Measurements from ENCODE around the gene ASH1L.
"Not testable (repeated sequence)": the region's sequence is repeated elsewhere in the genome, so short reads cannot be mapped to it uniquely, and the experiment has no call there.

The ASH1L gene, protein sequence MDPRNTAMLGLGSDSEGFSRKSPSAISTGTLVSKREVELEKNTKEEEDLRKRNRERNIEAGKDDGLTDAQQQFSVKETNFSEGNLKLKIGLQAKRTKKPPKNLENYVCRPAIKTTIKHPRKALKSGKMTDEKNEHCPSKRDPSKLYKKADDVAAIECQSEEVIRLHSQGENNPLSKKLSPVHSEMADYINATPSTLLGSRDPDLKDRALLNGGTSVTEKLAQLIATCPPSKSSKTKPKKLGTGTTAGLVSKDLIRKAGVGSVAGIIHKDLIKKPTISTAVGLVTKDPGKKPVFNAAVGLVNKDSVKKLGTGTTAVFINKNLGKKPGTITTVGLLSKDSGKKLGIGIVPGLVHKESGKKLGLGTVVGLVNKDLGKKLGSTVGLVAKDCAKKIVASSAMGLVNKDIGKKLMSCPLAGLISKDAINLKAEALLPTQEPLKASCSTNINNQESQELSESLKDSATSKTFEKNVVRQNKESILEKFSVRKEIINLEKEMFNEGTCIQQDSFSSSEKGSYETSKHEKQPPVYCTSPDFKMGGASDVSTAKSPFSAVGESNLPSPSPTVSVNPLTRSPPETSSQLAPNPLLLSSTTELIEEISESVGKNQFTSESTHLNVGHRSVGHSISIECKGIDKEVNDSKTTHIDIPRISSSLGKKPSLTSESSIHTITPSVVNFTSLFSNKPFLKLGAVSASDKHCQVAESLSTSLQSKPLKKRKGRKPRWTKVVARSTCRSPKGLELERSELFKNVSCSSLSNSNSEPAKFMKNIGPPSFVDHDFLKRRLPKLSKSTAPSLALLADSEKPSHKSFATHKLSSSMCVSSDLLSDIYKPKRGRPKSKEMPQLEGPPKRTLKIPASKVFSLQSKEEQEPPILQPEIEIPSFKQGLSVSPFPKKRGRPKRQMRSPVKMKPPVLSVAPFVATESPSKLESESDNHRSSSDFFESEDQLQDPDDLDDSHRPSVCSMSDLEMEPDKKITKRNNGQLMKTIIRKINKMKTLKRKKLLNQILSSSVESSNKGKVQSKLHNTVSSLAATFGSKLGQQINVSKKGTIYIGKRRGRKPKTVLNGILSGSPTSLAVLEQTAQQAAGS (N-terminal part only)

DNA sequence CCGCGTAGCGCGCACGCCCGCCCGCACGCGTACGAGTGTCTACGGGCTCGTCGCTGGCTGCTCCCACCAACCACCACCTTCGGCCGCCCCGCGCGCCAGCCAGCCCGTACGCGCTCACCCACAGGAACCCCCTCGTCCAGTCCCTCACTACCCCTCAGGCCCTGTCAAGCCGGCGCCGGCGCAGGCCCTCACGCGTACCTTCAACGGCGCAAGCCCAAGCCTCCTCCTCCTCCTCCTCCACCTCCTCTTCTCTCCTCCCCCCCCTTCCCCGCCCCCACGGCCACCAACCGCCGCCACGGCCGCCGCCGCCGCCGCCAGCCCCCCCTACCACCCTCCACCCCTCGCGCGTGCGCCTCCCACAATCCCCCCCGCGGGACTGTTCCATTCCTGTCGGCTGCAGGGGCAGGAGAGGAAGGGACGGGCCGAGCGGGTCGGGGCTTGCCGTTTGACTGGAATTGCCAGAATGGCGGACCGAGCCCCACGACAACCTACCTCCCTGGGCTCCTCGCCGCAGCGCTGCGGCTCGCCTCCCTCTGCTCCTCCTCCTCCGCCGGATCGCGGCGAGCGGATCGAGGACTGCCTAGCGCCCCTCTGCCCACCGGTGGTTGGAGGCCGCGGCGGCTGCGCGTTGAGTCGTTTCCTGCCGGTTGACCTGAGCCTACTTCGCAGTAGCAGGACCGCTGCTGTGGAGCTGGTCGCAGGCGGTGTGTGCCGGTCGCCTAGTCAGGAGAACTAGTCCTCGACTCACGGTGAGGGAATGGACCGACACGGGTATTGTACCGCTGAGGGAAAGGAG is at the start of gene ASH1L:
Gene ASH1L (minus strand): TSS at position 223 of the 796 bp plus-strand sequence. CDS start 41,284 bp downstream, outside the sequence.
- peak; percentile 67 for DNase-seq

- DNase-seq = not testable (repeated sequence)
Measured at GRCh38 chr1:155610257-155610647, 47.6 kb upstream of the ASH1L start.

GRCh38 chr1:155609515-155610256 is 47.1 kb upstream of the ASH1L start, which contains the start of gene MSTO1:
Gene MSTO1, plus strand, starts transcription at chr1:155610218. Its CDS starts 31 bp downstream, at chr1:155610249.
- peak; percentile 95 for DNase-seq

GRCh38 chr1:155608888-155609225 is 46.3 kb upstream of the ASH1L start:
- DNase-seq = no peak

GRCh38 chr1:155607708-155608107 is 45.1 kb upstream of the ASH1L start:
- DNase-seq = no peak

GRCh38 chr1:155599828-155600572 is 37.4 kb upstream of the ASH1L start:
- DNase-seq = not testable (repeated sequence)

GRCh38 chr1:155598842-155599331 is 36.3 kb upstream of the ASH1L start:
- peak; percentile 13 for DNase-seq

- DNase-seq = no peak
Measured at GRCh38 chr1:155596864-155597263, 34.3 kb upstream of the ASH1L start.

DNA sequence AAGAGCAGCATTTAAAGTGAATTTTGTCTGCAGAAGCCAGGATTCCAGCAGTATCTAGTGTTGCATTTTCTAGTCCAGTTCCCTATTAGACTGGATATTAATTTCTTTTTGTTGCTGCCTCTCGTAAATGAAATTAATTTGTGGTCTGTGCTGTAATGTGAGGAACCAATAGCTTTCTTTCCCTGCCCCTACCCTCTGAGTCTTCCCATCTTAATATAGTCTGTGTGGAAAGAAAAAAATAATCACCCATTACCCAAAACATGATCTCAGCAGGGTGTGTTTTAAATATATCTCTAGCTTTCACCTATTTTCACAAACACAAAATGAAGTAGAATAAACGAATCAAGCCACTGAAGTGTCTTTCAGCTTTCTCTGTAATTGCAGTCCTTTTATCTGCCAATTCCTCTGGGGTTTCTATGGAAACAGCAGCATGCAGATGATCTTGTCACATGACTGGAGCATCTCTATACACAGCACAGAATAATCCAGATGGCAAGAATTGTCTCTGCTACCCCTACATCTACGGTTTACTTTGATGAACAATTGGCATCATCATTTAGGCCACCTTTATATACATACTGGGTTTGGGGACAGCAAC is 33.4 kb upstream of the ASH1L start:
- not testable (repeated sequence) for DNase-seq

GRCh38 chr1:155591770-155592169 is 29.2 kb upstream of the ASH1L start:
- peak; percentile 57 for DNase-seq

GRCh38 chr1:155590516-155591247 is 28.1 kb upstream of the ASH1L start:
- not testable (repeated sequence) for DNase-seq

GRCh38 chr1:155589282-155589681 is 26.7 kb upstream of the ASH1L start:
- DNase-seq = not testable (repeated sequence)

DNA sequence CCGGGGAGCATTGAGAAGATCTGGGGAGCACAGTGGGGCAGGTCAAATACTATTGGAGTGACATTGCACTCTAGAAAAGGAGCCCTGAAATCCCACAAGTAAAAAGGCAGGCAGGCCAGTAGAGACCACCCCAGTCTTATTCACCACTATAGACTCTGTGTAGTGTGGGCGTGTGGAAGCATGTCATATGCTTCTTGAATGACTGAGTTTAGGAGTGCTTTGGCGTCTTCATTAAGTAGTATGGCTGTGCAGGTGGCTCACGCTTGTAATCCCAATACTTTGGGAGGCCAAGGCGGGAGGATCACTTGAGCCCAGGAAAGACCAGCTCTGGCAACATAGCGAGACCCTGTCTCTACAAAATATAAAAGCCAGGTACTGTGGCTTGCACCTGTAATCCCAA is 21.2 kb upstream of the ASH1L start:
- DNase-seq = not testable (repeated sequence)

- not testable (repeated sequence) for DNase-seq
Measured at GRCh38 chr1:155575608-155576007, 13.0 kb upstream of the ASH1L start.

DNA sequence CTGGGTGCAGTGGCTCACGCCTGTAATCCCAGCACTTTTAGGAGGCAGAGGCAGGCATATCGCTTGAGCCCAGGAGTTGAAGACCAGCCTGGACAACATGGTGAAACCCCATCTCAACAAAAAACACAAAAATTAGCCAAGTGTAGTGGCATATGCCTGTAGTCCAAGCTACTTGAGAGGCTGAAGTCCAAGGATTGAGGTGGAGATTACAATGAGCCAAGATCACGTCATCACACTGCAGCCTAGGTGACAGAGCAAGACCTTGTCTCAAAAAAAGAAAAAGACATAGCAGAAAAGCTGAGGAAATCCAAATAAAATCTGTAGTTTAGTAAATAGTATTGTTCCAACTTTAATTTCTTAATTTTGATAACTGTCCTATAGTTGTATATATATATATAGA is 11.5 kb upstream of the ASH1L start:
- no peak for DNase-seq

DNA sequence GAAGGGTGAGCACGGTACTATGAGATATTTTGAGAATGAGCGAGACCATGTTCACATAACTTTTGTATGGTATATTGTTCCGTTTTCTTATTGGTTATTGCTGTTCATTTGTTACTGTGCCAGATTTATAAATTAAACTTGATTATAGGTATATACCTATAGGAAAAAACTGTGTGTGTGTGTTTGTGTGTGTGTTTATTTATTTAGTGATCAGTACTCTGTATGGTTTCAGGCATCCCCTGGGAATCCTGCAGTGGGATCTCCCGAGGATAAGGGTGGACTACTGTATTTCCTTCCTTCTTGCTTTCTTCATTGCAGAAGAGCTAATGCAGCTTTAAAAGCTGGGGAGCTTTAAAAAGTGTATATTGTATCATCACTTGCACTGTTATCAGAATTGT is 8.0 kb upstream of the ASH1L start:
- DNase-seq = no peak

GRCh38 chr1:155569988-155570592 is 7.5 kb upstream of the ASH1L start:
- DNase-seq = no peak

GRCh38 chr1:155563377-155564022 is 897 bp upstream of the ASH1L start:
- DNase-seq = peak; percentile 30
